HepG2 (cell line): ENCODE measurements around the gene TFEB. TPM values are rescaled to one million over a fixed set of nuclear protein-coding genes. Genes with fewer than 3 reads are reported as not detected.

Experiments used
- ATF1 ChIP-seq: IDR thresholded peaks from 2 replicates; pipeline ENCODE4 v1.6.1; 2016; ENCODE audit warnings: mild to moderate bottlenecking, control low read depth
- GMEB1 ChIP-seq: sonication (generic); formaldehyde crosslinking; IDR thresholded peaks from 2 replicates; pipeline ENCODE4 v1.5.1; 2020; ENCODE audit warnings: missing genetic modification reagents, mild to moderate bottlenecking, borderline replicate concordance
- KLF16 ChIP-seq, 2 experiments: sonication (generic) in 1 of 2; formaldehyde crosslinking in 1 of 2; IDR thresholded peaks; 2 replicates each; pipeline versions ENCODE4 v1.6.1 to v1.8.0; 2016 to 2023; ENCODE audit warnings: missing genetic modification reagents in 2 of 2, missing compliant biosample characterization in 1 of 2
- NR2C2 ChIP-seq: sonication (generic); formaldehyde crosslinking; IDR thresholded peaks from 2 replicates; pipeline ENCODE4 v1.4.0; 2020; ENCODE audit warnings: missing genetic modification reagents, mild to moderate bottlenecking, moderate library complexity, borderline replicate concordance
- PCBP1 ChIP-seq: fragments of 200-400 bp; formaldehyde crosslinking; IDR thresholded peaks from 2 replicates; pipeline ENCODE4 v1.6.1; 2017; ENCODE audit warnings: mild to moderate bottlenecking, low read depth, low read length, borderline replicate concordance
- RFX1 ChIP-seq: fragments of 450-650 bp; IDR thresholded peaks from 2 replicates; pipeline ENCODE4 v1.6.1; 2017
- SMARCC2 ChIP-seq: fragments of 450-650 bp; IDR thresholded peaks from 2 replicates; pipeline ENCODE4 v1.6.1; 2017; ENCODE audit warnings: antibody characterized with exemption, mild to moderate bottlenecking
- STAG1 ChIP-seq: sonication (generic); formaldehyde crosslinking; IDR thresholded peaks from 2 replicates; pipeline ENCODE4 v1.4.0; 2020; ENCODE audit warnings: missing genetic modification reagents
- STAT6 ChIP-seq: sonication (generic); formaldehyde crosslinking; IDR thresholded peaks from 2 replicates; pipeline ENCODE4 v1.4.0; 2020; ENCODE audit warnings: missing genetic modification reagents, mild to moderate bottlenecking, borderline replicate concordance
- ZBTB42 ChIP-seq: sonication (generic); formaldehyde crosslinking; IDR thresholded peaks from 2 replicates; pipeline ENCODE4 v1.5.0; 2020; ENCODE audit warnings: mild to moderate bottlenecking, missing genetic modification reagents
- ZHX2 ChIP-seq, 2 experiments: sonication (generic) in 1 of 2; formaldehyde crosslinking in 1 of 2; IDR thresholded peaks; 2 replicates each; pipeline versions ENCODE4 v1.6.1 to v1.9.0; 2014 to 2022; ENCODE audit warnings: antibody characterized with exemption in 1 of 2, borderline replicate concordance in 1 of 2, inconsistent platforms in 1 of 2, low read depth in 1 of 2, missing genetic modification reagents in 1 of 2
- ZNF670 ChIP-seq: sonication (generic); formaldehyde crosslinking; IDR thresholded peaks from 2 replicates; pipeline ENCODE4 v1.8.0; 2022; ENCODE audit warnings: mild to moderate bottlenecking, missing genetic modification reagents, borderline replicate concordance
- polyA plus RNA-seq, 8 experiments: library from polyadenylated mRNA; depleted of rRNA in 3 of 8; stranded (reverse) in 7 of 8; unstranded in 1 of 8; fragments of >200 nt; fragmentation: Illumina TruSeq in 4 of 8; extraction: Trizol in 4 of 8; gene quantifications; 2 replicates each; pipeline versions ENCODE4 v1.2.1 to v1.2.3, GENCODE V29; 2011 to 2016; ENCODE audit warnings: low read depth in 4 of 8, missing spikeins in 1 of 8, mixed read lengths in 1 of 8; ENCODE audit not compliant: insufficient read depth in 1 of 8
- total RNA-seq, 5 experiments: library from RNA; depleted of rRNA; stranded (reverse); fragments of >200 nt; fragmentation: Illumina TruSeq; extraction: Trizol; gene quantifications; 2 replicates each; pipeline ENCODE4 v1.2.3, GENCODE V29; 2016; ENCODE audit warnings: low read depth in 1 of 5
- TF ChIP-seq, protein P1 (sequence below): sonication (generic); formaldehyde crosslinking; IDR thresholded peaks from 2 replicates; pipeline ENCODE4 v1.4.0; 2020; ENCODE audit warnings: low read depth, mild to moderate bottlenecking, missing genetic modification reagents
- TF ChIP-seq, protein P2 (sequence below): sonication (generic); formaldehyde crosslinking; IDR thresholded peaks from 2 replicates; pipeline ENCODE4 v1.5.1; 2020; ENCODE audit warnings: missing genetic modification reagents, mild to moderate bottlenecking, borderline replicate concordance

TFEB gene
- total and polyA plus RNA-seq, 2 of the 13 experiments (the other 11 are each of a cell fraction or from before 2014, with no cell fraction given): 13.3 to 18.7 TPM

GRCh38 chr6:41780551-41781365, 45.4 kb upstream of the TFEB start, which contains the start of gene PRICKLE4 (continued):
- TF ChIP-seq, protein P1, sequence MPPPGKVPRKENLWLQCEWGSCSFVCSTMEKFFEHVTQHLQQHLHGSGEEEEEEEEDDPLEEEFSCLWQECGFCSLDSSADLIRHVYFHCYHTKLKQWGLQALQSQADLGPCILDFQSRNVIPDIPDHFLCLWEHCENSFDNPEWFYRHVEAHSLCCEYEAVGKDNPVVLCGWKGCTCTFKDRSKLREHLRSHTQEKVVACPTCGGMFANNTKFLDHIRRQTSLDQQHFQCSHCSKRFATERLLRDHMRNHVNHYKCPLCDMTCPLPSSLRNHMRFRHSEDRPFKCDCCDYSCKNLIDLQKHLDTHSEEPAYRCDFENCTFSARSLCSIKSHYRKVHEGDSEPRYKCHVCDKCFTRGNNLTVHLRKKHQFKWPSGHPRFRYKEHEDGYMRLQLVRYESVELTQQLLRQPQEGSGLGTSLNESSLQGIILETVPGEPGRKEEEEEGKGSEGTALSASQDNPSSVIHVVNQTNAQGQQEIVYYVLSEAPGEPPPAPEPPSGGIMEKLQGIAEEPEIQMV (CRISPR knock-in tag): no peak
- TF ChIP-seq SMARCC2 (no peak), STAG1 (CRISPR knock-in tag) (no peak), ZBTB42 (CRISPR knock-in tag) (no peak), KLF16 (CRISPR knock-in tag; IDR thresholded peaks at IDR 0.05) (no peak), STAT6 (no peak), GMEB1 (CRISPR knock-in tag) (no peak), ATF1 (CRISPR knock-in tag) (no peak), PCBP1 (no peak), RFX1 (no peak), NR2C2 (CRISPR knock-in tag) (no peak), ZHX2 (IDR thresholded peaks at IDR 0.05; ENCODE audit: low read depth) (no peak), ZHX2 (CRISPR knock-in tag; IDR thresholded peaks at IDR 0.05; ENCODE audit: borderline replicate concordance) (no peak), ZNF670 (CRISPR knock-in tag) (no peak)
- TF ChIP-seq, protein P2, sequence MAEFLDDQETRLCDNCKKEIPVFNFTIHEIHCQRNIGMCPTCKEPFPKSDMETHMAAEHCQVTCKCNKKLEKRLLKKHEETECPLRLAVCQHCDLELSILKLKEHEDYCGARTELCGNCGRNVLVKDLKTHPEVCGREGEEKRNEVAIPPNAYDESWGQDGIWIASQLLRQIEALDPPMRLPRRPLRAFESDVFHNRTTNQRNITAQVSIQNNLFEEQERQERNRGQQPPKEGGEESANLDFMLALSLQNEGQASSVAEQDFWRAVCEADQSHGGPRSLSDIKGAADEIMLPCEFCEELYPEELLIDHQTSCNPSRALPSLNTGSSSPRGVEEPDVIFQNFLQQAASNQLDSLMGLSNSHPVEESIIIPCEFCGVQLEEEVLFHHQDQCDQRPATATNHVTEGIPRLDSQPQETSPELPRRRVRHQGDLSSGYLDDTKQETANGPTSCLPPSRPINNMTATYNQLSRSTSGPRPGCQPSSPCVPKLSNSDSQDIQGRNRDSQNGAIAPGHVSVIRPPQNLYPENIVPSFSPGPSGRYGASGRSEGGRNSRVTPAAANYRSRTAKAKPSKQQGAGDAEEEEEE (CRISPR knock-in tag): no peak
